ENCODE results near the gene EIF3I.
"Not testable (repeated sequence)": the region's sequence is repeated elsewhere in the genome, so short reads cannot be mapped to it uniquely, and the experiment has no call there.

EIF3I gene

GRCh38 chr1:32231843-32232432 is 9.7 kb downstream of the EIF3I start:
- DNase-seq (ENCODE audit: low read depth in 2 of 2, low spot score in 1 of 2) = no peak

- no peak for DNase-seq (ENCODE audit: low read depth in 2 of 2, low spot score in 1 of 2)
Measured at GRCh38 chr1:32232558-32233304, 10.5 kb downstream of the EIF3I start.

- no peak for DNase-seq (ENCODE audit: low read depth in 2 of 2, low spot score in 1 of 2)
Measured at GRCh38 chr1:32234792-32235191, 12.6 kb downstream of the EIF3I start.

GRCh38 chr1:32239337-32239736 is 17.1 kb downstream of the EIF3I start:
- DNase-seq (ENCODE audit: low read depth in 2 of 2, low spot score in 1 of 2) = no peak

GRCh38 chr1:32239790-32240139 is 17.6 kb downstream of the EIF3I start:
- no peak for DNase-seq (ENCODE audit: low read depth in 2 of 2, low spot score in 1 of 2)

- peak in 1 of 2 donors; percentile 39 for DNase-seq (ENCODE audit: low read depth in 2 of 2, low spot score in 1 of 2)
Measured at GRCh38 chr1:32240140-32240951, 18.1 kb downstream of the EIF3I start.

- no peak for DNase-seq (ENCODE audit: low read depth in 2 of 2, low spot score in 1 of 2)
Measured at GRCh38 chr1:32241001-32241763, 19.0 kb downstream of the EIF3I start.

GRCh38 chr1:32242341-32242851 is 20.2 kb downstream of the EIF3I start:
- no peak for DNase-seq (ENCODE audit: low read depth in 2 of 2, low spot score in 1 of 2)

GRCh38 chr1:32246888-32247273 is 24.7 kb downstream of the EIF3I start, which contains the start of gene FAM167B:
TSS of gene FAM167B (plus strand) at chr1:32247222. CDS start at chr1:32247422, 200 bp downstream.
- no peak for DNase-seq (ENCODE audit: low read depth in 2 of 2, low spot score in 1 of 2)

- DNase-seq (ENCODE audit: low read depth in 2 of 2, low spot score in 1 of 2) = no peak
Measured at GRCh38 chr1:32247452-32247851, 25.2 kb downstream of the EIF3I start.

- peak in 1 of 2 donors; percentile 58 for DNase-seq (ENCODE audit: low read depth in 2 of 2, low spot score in 1 of 2)
Measured at GRCh38 chr1:32247983-32248889, 26.0 kb downstream of the EIF3I start.

GRCh38 chr1:32249831-32250525 is 27.8 kb downstream of the EIF3I start:
- DNase-seq (ENCODE audit: low read depth in 2 of 2, low spot score in 1 of 2) = peak in 1 of 2 donors; percentile 67

- DNase-seq (ENCODE audit: low read depth in 2 of 2, low spot score in 1 of 2) = no peak
Measured at GRCh38 chr1:32250893-32251716, 28.9 kb downstream of the EIF3I start, which contains the start of gene LCK. TSS of gene LCK (plus strand) at chr1:32251265. CDS start at chr1:32274330, 23,065 bp downstream.

- DNase-seq (ENCODE audit: low read depth in 2 of 2, low spot score in 1 of 2) = no peak
Measured at GRCh38 chr1:32255072-32256071, 33.2 kb downstream of the EIF3I start.

GRCh38 chr1:32256473-32257226 is 34.4 kb downstream of the EIF3I start:
- no peak for DNase-seq (ENCODE audit: low read depth in 2 of 2, low spot score in 1 of 2)

GRCh38 chr1:32257227-32257508 is 35.0 kb downstream of the EIF3I start:
- DNase-seq (ENCODE audit: low read depth in 2 of 2, low spot score in 1 of 2) = no peak

- DNase-seq (ENCODE audit: low read depth in 2 of 2, low spot score in 1 of 2) = not testable (repeated sequence)
Measured at GRCh38 chr1:32263236-32263593, 41.0 kb downstream of the EIF3I start.
